Endometrium (tissue), 2 donors: Measurements from ENCODE around the gene SLC9A5.

Source experiments
- FAIRE-seq: peaks from 2 replicates; lab custom pipeline; 2012; peaks lifted over from hg19 to GRCh38; lab: Jason Lieb, UNC
- donor health status: control.
- donor health status: control.

The SLC9A5 gene

GRCh38 chr16:67311607-67312488 is 63.1 kb downstream of the SLC9A5 start:
- no peak for FAIRE-seq

- FAIRE-seq, result no peak
Measured at GRCh38 chr16:67312719-67313118, 63.9 kb downstream of the SLC9A5 start.

- no peak for FAIRE-seq
Measured at GRCh38 chr16:67317853-67318252, 69.1 kb downstream of the SLC9A5 start.
